ENCODE measurements around the gene BCL2.
"Not testable (repeated sequence)": the region's sequence is repeated elsewhere in the genome, so short reads cannot be mapped to it uniquely, and the experiment has no call there.

Gene BCL2

GRCh38 chr18:63319383-63320122 is at the start of gene BCL2:
Gene BCL2 (minus strand): TSS chr18:63319769.
- DNase-seq, result peak; percentile 41

- no peak for DNase-seq
Measured at GRCh38 chr18:63368611-63369010, 49.0 kb upstream of the BCL2 start.

- DNase-seq, result peak; percentile 82
Measured at GRCh38 chr18:63367053-63367953, 47.7 kb upstream of the BCL2 start, which contains the start of gene KDSR. Gene KDSR (minus strand): TSS chr18:63367206. CDS start chr18:63367118, 88 bp downstream.

- peak; percentile 66 for DNase-seq
Measured at GRCh38 chr18:63366213-63367052, 46.9 kb upstream of the BCL2 start.

GRCh38 chr18:63365876-63366212 is 46.3 kb upstream of the BCL2 start:
- no peak for DNase-seq

- DNase-seq, result no peak
Measured at GRCh38 chr18:63363951-63364350, 44.4 kb upstream of the BCL2 start.

- not testable (repeated sequence) for DNase-seq
Measured at GRCh38 chr18:63363420-63363819, 43.9 kb upstream of the BCL2 start.

- DNase-seq, result no peak
Measured at GRCh38 chr18:63356272-63356896, 36.8 kb upstream of the BCL2 start.

GRCh38 chr18:63350230-63350629 is 30.7 kb upstream of the BCL2 start:
- DNase-seq, result no peak

- DNase-seq, result no peak
Measured at GRCh38 chr18:63348508-63349136, 29.1 kb upstream of the BCL2 start.

GRCh38 chr18:63346480-63347183 is 27.1 kb upstream of the BCL2 start:
- no peak for DNase-seq

- no peak for DNase-seq
Measured at GRCh38 chr18:63346031-63346430, 26.5 kb upstream of the BCL2 start.

- DNase-seq, result no peak
Measured at GRCh38 chr18:63344918-63345317, 25.3 kb upstream of the BCL2 start.

- no peak for DNase-seq
Measured at GRCh38 chr18:63344263-63344662, 24.7 kb upstream of the BCL2 start.

- no peak for DNase-seq
Measured at GRCh38 chr18:63342206-63342605, 22.6 kb upstream of the BCL2 start.

- peak; percentile 11 for DNase-seq
Measured at GRCh38 chr18:63339920-63340484, 20.4 kb upstream of the BCL2 start.

- no peak for DNase-seq
Measured at GRCh38 chr18:63336366-63337099, 17.0 kb upstream of the BCL2 start.

- no peak for DNase-seq
Measured at GRCh38 chr18:63331105-63331504, 11.5 kb upstream of the BCL2 start.

- DNase-seq, result no peak
Measured at GRCh38 chr18:63329431-63330145, 10.0 kb upstream of the BCL2 start.

GRCh38 chr18:63326011-63326410 is 6.4 kb upstream of the BCL2 start:
- no peak for DNase-seq
